ENCODE measurements around the gene TMEM80.

- no peak for TF ChIP-seq POLR2AphosphoS2 (IDR thresholded peaks at IDR 0.05; ENCODE audit: low read length)
- no peak for TF ChIP-seq FOXJ3 (CRISPR knock-in tag; IDR thresholded peaks at IDR 0.05)
- no peak for TF ChIP-seq ZBTB17 (CRISPR knock-in tag; IDR thresholded peaks at IDR 0.05)
- TF ChIP-seq ZNF449 (CRISPR knock-in tag; IDR thresholded peaks at IDR 0.05), result no peak
- TF ChIP-seq HOMEZ (CRISPR knock-in tag; IDR thresholded peaks at IDR 0.05), result no peak
- TF ChIP-seq RNF2 (IDR thresholded peaks at IDR 0.05), result no peak
- TF ChIP-seq ZNF561 (CRISPR knock-in tag; conservative IDR thresholded peaks at IDR 0.05), result no peak
- TF ChIP-seq ZBTB33 (CRISPR knock-in tag; IDR thresholded peaks at IDR 0.05), result no peak
- TF ChIP-seq POU5F1 (IDR thresholded peaks at IDR 0.05; ENCODE audit: borderline replicate concordance, low read depth, low read length, partially characterized antibody), result no peak
- no peak for TF ChIP-seq CTCF (IDR thresholded peaks at IDR 0.05 in 2 of 3, conservative IDR thresholded peaks at IDR 0.05 in 1 of 3; ENCODE audit: insufficient read depth in 2 of 3, low read depth in 1 of 3, low read length in 3 of 3)
- TF ChIP-seq POLR2A (conservative IDR thresholded peaks at IDR 0.05), result no peak
These were observed 9.4 kb downstream of the TMEM80 start for GRCh38 chr11:704781-705645.
